HG02840 (cell line): ENCODE measurements around the gene HTT.

Source experiments
- ATAC-seq: cut with Tn5 transposase; IDR thresholded peaks from one replicate; pipeline ENCODE4 v1.9.1; 2021; ENCODE audit warnings: mild to moderate bottlenecking, moderate library complexity, moderate number of reproducible peaks; ENCODE audit not compliant: unreplicated experiment, low FRiP score

HTT gene

GRCh38 chr4:3229964-3230363 lies 155.5 kb downstream of the HTT start:
- no peak for ATAC-seq

- no peak for ATAC-seq
Observed at GRCh38 chr4:3231471-3231870, 157.0 kb downstream of the HTT start.

- ATAC-seq: no peak
Observed at GRCh38 chr4:3232001-3232400, 157.5 kb downstream of the HTT start.

GRCh38 chr4:3232871-3233271 lies 158.4 kb downstream of the HTT start:
- ATAC-seq: no peak

- ATAC-seq: no peak
Observed at GRCh38 chr4:3233391-3234071, 159.1 kb downstream of the HTT start.

- no peak for ATAC-seq
Observed at GRCh38 chr4:3234171-3235029, 159.9 kb downstream of the HTT start.

- ATAC-seq: no peak
Observed at GRCh38 chr4:3235030-3235345, 160.5 kb downstream of the HTT start.

GRCh38 chr4:3235581-3235980 lies 161.1 kb downstream of the HTT start:
- no peak for ATAC-seq

GRCh38 chr4:3236326-3236878 lies 161.9 kb downstream of the HTT start:
- ATAC-seq: no peak

- no peak for ATAC-seq
Observed at GRCh38 chr4:3237266-3237665, 162.8 kb downstream of the HTT start.

- ATAC-seq: no peak
Observed at GRCh38 chr4:3237712-3238560, 163.5 kb downstream of the HTT start.

GRCh38 chr4:3238721-3239120 lies 164.2 kb downstream of the HTT start:
- no peak for ATAC-seq

GRCh38 chr4:3239303-3239702 lies 164.8 kb downstream of the HTT start:
- no peak for ATAC-seq

- ATAC-seq: no peak
Observed at GRCh38 chr4:3239998-3240920, 165.8 kb downstream of the HTT start.

GRCh38 chr4:3240936-3241522 lies 166.5 kb downstream of the HTT start:
- no peak for ATAC-seq

GRCh38 chr4:3241898-3242524 lies 167.5 kb downstream of the HTT start:
- no peak for ATAC-seq

GRCh38 chr4:3243136-3243780 lies 168.8 kb downstream of the HTT start:
- no peak for ATAC-seq

- no peak for ATAC-seq
Observed at GRCh38 chr4:3244002-3244401, 169.5 kb downstream of the HTT start.

GRCh38 chr4:3244747-3245146 lies 170.3 kb downstream of the HTT start:
- ATAC-seq: no peak
